ENCODE results near the gene GPC6.

The GPC6 gene

DNA sequence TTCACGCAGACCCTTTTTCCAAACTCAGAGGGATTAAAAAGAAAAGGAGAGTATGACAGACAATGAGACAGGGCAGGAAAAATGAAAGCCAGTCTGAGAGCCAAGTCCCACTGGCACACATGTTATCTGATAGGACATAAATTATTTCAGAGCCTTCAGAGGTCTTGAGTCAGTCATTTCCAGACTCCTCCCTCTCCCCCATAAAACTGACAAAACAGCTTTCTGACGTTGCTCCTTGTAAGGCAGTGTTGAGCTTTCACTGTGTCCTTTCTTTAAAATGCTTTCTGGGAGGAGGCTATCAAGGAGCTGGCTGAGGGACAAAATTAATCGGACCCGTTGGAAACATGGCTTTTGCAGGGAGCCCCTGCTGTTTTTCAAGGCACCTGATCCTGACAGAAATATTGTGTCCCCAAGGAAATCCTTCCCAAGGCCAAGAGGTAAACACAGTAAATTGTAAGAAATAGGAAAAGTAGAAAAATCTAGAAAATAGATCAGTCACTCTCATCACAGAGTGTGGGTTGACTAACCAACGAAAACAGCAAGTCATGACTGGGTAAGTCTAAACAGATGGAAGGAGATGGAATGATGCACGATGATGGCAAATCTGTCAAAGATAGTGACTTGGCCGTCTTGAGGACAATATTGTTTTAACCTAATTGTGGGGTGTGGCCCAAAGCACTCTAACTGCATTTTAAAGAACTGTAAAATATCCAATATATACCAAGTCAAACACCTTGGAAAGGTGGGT is 1163.2 kb downstream of the GPC6 start:
- in situ Hi-C loops (cut with HindIII; ENCODE audit: low sequenced_read_pairs), result no loop called here
- no peak for DNase-seq (ENCODE audit: low read depth, low spot score)
- TF ChIP-seq, protein P1, sequence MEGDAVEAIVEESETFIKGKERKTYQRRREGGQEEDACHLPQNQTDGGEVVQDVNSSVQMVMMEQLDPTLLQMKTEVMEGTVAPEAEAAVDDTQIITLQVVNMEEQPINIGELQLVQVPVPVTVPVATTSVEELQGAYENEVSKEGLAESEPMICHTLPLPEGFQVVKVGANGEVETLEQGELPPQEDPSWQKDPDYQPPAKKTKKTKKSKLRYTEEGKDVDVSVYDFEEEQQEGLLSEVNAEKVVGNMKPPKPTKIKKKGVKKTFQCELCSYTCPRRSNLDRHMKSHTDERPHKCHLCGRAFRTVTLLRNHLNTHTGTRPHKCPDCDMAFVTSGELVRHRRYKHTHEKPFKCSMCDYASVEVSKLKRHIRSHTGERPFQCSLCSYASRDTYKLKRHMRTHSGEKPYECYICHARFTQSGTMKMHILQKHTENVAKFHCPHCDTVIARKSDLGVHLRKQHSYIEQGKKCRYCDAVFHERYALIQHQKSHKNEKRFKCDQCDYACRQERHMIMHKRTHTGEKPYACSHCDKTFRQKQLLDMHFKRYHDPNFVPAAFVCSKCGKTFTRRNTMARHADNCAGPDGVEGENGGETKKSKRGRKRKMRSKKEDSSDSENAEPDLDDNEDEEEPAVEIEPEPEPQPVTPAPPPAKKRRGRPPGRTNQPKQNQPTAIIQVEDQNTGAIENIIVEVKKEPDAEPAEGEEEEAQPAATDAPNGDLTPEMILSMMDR (IDR thresholded peaks at IDR 0.05; ENCODE audit: low read depth, low read length), result no peak
- no peak overlapping the region for H3K4me3 ChIP-seq (ENCODE audit: low read depth, low read length)

DNA sequence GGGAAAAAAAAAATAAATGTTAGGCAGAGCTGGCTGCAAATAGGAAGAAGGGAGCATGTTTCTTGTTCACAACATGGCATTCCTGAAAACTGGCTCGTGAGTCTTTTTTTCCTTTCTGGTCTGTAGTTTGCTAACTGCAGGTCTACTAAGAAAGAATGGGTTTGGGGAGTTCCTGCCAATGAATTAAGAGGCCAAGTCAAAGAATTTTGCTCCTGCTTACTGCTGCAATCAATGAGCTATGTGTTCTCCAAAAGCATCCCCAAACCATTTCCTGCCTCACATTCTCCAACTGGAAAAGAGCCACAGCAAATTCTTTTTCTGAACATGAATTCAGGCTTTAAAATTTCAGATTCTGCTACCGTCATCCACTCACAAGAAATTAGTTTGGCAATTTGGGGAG is 1164.3 kb downstream of the GPC6 start:
- TF ChIP-seq, protein P1 (IDR thresholded peaks at IDR 0.05; ENCODE audit: low read depth, low read length), result no peak
- DNase-seq (ENCODE audit: low read depth, low spot score), result peak; percentile 16
- in situ Hi-C loops (cut with HindIII; ENCODE audit: low sequenced_read_pairs), result no loop called here
- no peak overlapping the region for H3K4me3 ChIP-seq (ENCODE audit: low read depth, low read length)

DNA sequence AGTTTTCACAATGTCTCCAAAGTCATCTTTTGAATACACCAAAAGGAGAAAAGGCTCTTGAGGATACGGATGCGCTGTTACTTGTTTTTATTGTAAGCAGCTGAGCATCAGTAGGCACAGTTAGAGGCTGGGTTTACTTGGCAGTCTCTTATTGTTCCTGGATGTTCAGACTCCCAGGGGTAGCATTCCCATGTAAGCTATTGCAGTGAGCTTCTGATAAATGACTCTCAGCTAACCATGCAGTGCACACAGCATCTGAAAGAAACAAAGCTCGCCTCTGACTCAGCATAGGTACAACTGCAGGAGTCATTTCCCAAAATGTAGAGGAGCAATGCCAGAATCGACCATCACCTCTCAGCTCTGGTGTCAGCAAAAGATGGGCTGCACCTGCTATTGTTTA is 1168.1 kb downstream of the GPC6 start:
- in situ Hi-C loops (cut with HindIII; ENCODE audit: low sequenced_read_pairs), result no loop called here
- no peak overlapping the region for H3K4me3 ChIP-seq (ENCODE audit: low read depth, low read length)
- no peak for DNase-seq (ENCODE audit: low read depth, low spot score)
- TF ChIP-seq, protein P1 (IDR thresholded peaks at IDR 0.05; ENCODE audit: low read depth, low read length), result no peak

DNA sequence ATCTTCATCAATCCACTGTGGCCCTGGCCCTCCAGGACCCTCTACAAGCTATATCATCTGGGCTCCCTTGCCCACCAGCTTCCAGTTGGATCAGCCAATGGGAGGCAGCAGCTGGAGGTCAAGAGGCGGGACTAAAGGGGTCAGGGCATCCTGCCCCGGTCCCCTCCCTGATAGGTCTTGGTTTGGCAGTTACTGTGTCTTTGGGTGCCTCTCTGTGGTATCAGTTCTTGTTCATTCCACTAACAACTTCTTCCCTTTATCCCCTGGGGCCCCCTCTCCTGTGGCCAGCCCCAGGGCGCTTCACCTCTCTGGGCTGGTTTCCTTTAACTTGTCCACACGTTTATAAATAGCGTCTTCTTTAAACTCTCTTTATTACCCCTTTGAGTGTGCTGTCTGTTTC is 1169.3 kb downstream of the GPC6 start:
- DNase-seq (ENCODE audit: low read depth, low spot score), result no peak
- H3K4me3 ChIP-seq (ENCODE audit: low read depth, low read length), result no peak overlapping the region
- TF ChIP-seq, protein P1 (IDR thresholded peaks at IDR 0.05; ENCODE audit: low read depth, low read length), result no peak
- in situ Hi-C loops (cut with HindIII; ENCODE audit: low sequenced_read_pairs), result no loop called here

DNA sequence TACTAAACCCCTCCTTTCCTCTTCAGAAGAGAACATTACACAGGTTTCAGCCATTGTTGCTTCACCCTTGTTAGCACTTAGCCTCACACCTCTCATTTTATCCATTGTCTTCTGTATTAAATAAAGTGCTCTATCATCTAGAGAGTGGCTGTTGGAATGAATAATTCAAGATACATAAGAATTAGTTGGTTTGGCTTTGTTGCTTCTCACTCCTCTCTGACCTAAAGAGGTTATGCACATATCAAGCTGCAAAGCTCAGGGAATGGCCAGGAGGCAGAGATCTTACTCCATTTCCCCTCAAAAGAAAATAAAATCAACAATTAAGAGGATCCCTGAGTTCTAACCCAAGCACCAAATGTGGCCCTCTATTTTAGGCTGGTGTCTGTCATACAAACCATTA is 1173.2 kb downstream of the GPC6 start:
- TF ChIP-seq, protein P1 (IDR thresholded peaks at IDR 0.05; ENCODE audit: low read depth, low read length), result no peak
- in situ Hi-C loops (cut with HindIII; ENCODE audit: low sequenced_read_pairs), result no loop called here
- DNase-seq (ENCODE audit: low read depth, low spot score), result no peak
- H3K4me3 ChIP-seq (ENCODE audit: low read depth, low read length), result no peak overlapping the region

DNA sequence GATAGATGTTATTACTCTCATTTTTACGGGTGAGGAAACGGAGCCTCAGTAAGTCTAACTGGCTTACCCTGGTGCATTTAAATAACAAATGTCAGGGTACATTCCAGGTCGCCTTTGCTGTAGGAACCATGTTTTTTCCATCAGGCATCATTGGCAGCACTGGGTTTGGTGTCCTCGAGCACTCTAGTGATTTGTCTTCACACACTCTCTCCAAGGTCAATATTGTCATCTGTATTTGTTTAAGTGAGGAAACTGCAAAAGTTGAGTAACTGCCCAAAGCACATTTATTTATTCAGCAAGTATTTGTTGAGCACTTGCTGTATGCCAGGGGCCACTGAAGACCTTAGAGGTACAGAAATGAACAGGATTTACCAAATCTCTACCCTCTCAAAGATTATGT is 1174.3 kb downstream of the GPC6 start:
- DNase-seq (ENCODE audit: low read depth, low spot score), result no peak
- TF ChIP-seq, protein P1 (IDR thresholded peaks at IDR 0.05; ENCODE audit: low read depth, low read length), result no peak
- H3K4me3 ChIP-seq (ENCODE audit: low read depth, low read length), result no peak overlapping the region
- in situ Hi-C loops (cut with HindIII; ENCODE audit: low sequenced_read_pairs), result no loop called here
